Stimulated activated naive B cell treated with anti-CD40 and anti-IgM and Interleukin-4, amounts not matched to agents 10 μg/mL and 1 μg/mL and 100 μg/mL, for 72 hours (primary cell): ENCODE data around the gene IQCM.

Experiments
- ATAC-seq, 2 donors: fragments of 150-1000 bp; cut with Tn5 transposase; replicated peaks; 2 replicates each; pipeline ENCODE4 v1.10.0; 2021; ENCODE audit warnings: moderate library complexity in 1 of 2
- DNase-seq: peaks from one replicate; pipeline ENCODE4 v3.0.0; 2021
- H3K27ac Mint-ChIP-seq: one replicate; pipeline ENCODE4 v1.8.0; 2022; ENCODE audit warnings: mild to moderate bottlenecking, mixed read lengths
- H3K27me3 Mint-ChIP-seq, 2 donors: one replicate each; pipeline ENCODE4 v1.8.0; 2022; ENCODE audit warnings: mixed read lengths in 2 of 2
- H3K36me3 Mint-ChIP-seq, 2 donors: one replicate each; pipeline ENCODE4 v1.8.0; 2022; ENCODE audit warnings: mixed read lengths in 2 of 2, mild to moderate bottlenecking in 1 of 2
- H3K4me1 Mint-ChIP-seq, 2 donors: one replicate each; pipeline ENCODE4 v1.8.0; 2022; ENCODE audit warnings: mixed read lengths in 2 of 2, mild to moderate bottlenecking in 1 of 2
- H3K4me3 Mint-ChIP-seq, 2 donors: one replicate each; pipeline ENCODE4 v1.8.0; 2022; ENCODE audit warnings: mild to moderate bottlenecking in 2 of 2, mixed read lengths in 2 of 2, moderate library complexity in 1 of 2
- H3K9me3 Mint-ChIP-seq, 2 donors: one replicate each; pipeline ENCODE4 v1.8.0; 2022; ENCODE audit warnings: mixed read lengths in 2 of 2, mild to moderate bottlenecking in 1 of 2

Gene IQCM

DNA sequence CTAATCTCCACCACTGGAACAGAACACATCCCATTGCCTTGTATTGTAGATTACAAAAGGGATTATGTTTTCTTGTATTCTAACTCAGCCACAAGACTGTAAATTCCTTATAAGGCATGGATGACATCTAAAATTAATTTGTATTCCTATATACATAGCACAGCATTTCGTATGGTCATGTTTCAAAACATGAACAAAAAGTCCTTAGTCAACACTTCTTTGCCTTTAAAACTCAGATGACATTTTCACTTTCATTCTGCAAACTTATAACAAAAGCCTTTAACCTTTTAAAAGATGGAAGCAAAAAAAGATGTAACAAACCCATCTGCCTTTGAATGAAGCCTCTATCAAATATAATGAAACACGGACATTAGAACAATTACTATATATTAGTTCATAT lies 181.3 kb downstream of the IQCM start:
- no peak overlapping the region for H3K27ac Mint-ChIP-seq
- no peaks in the 10 kb centered on the region for H3K27me3 Mint-ChIP-seq
- no peak for DNase-seq
- no peak overlapping the region for H3K4me3 Mint-ChIP-seq
- no peak for ATAC-seq
- peaks cover 3 to 4% of the 10 kb centered on the region in 2 donors for H3K9me3 Mint-ChIP-seq
- H3K4me1 Mint-ChIP-seq, result no peaks in the 10 kb centered on the region
- H3K36me3 Mint-ChIP-seq, result no peaks in the 10 kb centered on the region

DNA sequence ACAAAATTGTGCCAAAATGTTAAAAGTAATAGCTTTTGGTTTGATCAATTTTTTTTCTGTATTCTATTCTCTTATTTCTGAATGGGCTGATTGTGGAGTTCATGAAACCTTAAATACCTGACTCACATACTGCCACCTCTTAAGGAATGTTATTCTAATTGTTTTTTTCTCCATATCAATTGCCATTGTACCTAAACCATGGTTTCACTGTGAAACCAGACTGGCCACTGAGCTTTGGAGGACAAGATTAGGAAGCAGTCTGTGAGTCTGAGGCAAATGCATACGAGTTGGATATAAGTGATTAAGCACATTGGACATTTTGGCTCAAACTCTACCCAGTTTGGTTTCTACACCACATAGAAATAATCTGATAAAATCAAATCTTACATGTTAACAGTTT lies 184.0 kb downstream of the IQCM start:
- Mint-ChIP-seq H3K4me3 (no peak overlapping the region), H3K27ac (no peak overlapping the region), H3K27me3 (no peaks in the 10 kb centered on the region), H3K4me1 (no peaks in the 10 kb centered on the region), H3K9me3 (peaks cover 6 to 12% of the 10 kb centered on the region in 2 donors), H3K36me3 (no peaks in the 10 kb centered on the region)
- DNase-seq (no peak), ATAC-seq (no peak)

- Mint-ChIP-seq H3K36me3 (no peaks in the 10 kb centered on the region), H3K4me1 (no peaks in the 10 kb centered on the region), H3K4me3 (no peak overlapping the region), H3K9me3 (peaks cover 4 to 15% of the 10 kb centered on the region in 2 donors), H3K27ac (no peak overlapping the region), H3K27me3 (no peaks in the 10 kb centered on the region)
- no peak for ATAC-seq
- no peak for DNase-seq
Measured at GRCh38 chr4:149630064-149630463, 185.6 kb downstream of the IQCM start.

- Mint-ChIP-seq H3K4me3 (no peak overlapping the region), H3K27ac (no peak overlapping the region), H3K4me1 (no peaks in the 10 kb centered on the region), H3K27me3 (no peaks in the 10 kb centered on the region), H3K9me3 (peaks cover 9 to 11% of the 10 kb centered on the region in 2 donors), H3K36me3 (no peaks in the 10 kb centered on the region)
- ATAC-seq (no peak), DNase-seq (no peak)
Measured at GRCh38 chr4:149605601-149606378, 209.9 kb downstream of the IQCM start.

DNA sequence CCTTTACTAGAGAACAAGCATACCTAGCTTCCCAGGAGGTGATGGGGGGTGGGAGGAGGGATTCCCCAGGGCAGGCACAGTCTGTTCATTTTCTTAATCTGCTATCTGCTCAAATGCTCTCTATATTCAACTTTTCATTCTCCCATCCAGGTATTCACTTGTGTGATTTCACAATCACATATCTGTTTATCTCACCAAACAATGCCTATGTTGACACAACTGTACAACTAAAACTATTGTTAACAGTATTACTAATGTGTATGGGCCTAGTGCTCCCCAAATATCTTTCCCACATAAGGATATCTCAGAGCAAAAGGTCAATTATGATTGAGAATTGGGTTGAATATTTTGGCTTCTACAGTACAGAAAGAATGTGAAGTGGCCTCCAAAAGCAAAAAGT lies 210.8 kb downstream of the IQCM start:
- Mint-ChIP-seq H3K4me3 (no peak overlapping the region), H3K4me1 (no peaks in the 10 kb centered on the region), H3K27me3 (no peaks in the 10 kb centered on the region), H3K9me3 (peaks cover 9% of the 10 kb centered on the region in 2 donors), H3K36me3 (no peaks in the 10 kb centered on the region), H3K27ac (no peak overlapping the region)
- ATAC-seq, result no peak
- DNase-seq, result no peak

DNA sequence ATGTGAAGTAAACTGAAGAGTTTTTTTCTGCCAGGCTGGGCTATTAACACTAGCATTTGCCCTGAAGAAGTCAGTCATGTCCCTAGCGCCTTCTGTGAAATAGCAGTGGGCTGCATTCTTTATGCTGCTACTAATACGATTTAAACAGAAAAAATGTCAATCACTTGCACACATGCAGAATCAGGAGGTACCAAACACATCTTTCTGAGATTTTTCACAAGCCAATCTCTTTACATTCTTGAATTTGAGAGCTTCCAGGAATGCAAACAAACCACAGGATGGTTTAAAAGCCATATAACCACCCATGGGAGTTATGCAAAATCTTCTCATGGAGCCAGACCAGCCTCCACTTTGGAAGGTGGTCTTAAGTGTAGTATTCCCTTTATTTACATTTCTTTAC lies 220.1 kb downstream of the IQCM start:
- Mint-ChIP-seq H3K4me3 (no peak overlapping the region), H3K27ac (no peak overlapping the region), H3K4me1 (no peaks in the 10 kb centered on the region), H3K9me3 (peaks cover 3 to 6% of the 10 kb centered on the region in 2 donors), H3K36me3 (no peaks in the 10 kb centered on the region), H3K27me3 (no peaks in the 10 kb centered on the region)
- ATAC-seq, result no peak
- no peak for DNase-seq

DNA sequence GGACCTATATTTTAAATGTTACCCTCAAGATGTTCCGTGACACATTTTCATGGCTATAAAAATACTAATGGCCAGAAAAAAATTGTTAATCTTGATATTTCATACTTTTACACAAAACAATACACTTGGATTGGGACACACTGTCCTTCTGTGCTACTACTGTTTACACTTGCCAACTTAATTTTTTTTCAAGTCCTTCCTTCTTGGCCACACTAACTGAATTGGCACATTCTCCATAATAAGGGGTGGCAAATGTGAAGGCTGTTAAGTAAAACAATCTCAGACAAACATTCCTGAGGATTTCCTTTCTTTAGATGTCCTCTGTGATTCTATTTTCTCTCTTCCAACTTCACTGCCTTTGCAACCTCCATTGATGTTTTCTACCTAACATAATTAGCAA lies 225.8 kb downstream of the IQCM start:
- H3K4me3 Mint-ChIP-seq, result no peak overlapping the region
- no peak for DNase-seq
- H3K27me3 Mint-ChIP-seq, result no peaks in the 10 kb centered on the region
- H3K4me1 Mint-ChIP-seq, result no peaks in the 10 kb centered on the region
- H3K36me3 Mint-ChIP-seq, result no peaks in the 10 kb centered on the region
- H3K9me3 Mint-ChIP-seq, result peaks cover 3 to 10% of the 10 kb centered on the region in 2 donors
- no peak for ATAC-seq
- no peak overlapping the region for H3K27ac Mint-ChIP-seq

DNA sequence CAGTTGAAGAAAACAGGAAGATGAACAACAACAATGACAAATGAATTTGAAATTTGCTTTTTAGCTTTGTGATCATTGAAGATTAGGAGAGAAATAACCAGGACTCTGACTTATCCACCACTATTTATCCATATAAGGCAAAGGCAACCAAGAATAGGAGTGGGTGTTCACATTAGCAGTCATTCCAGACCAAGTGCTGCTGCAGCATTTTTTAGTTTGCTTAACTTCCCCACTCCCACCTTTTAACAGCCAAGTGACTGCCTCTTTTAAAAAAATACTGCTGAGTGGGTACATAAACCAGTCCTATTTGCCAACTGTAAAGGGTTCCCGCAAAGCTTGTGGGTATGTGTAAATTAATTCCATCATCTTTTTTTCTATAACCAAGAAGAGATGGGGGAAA lies 230.9 kb downstream of the IQCM start:
- Mint-ChIP-seq H3K4me3 (no peak overlapping the region), H3K36me3 (no peaks in the 10 kb centered on the region), H3K27me3 (no peaks in the 10 kb centered on the region), H3K27ac (no peak overlapping the region), H3K9me3 (peaks cover 0 to 3% of the 10 kb centered on the region in 2 donors), H3K4me1 (no peaks in the 10 kb centered on the region)
- DNase-seq (no peak), ATAC-seq (no peak)

GRCh38 chr4:149574971-149575370 lies 240.7 kb downstream of the IQCM start:
- DNase-seq, result no peak
- Mint-ChIP-seq H3K4me1 (no peaks in the 10 kb centered on the region), H3K27ac (no peak overlapping the region), H3K9me3 (peaks cover 0 to 2% of the 10 kb centered on the region in 2 donors), H3K27me3 (no peaks in the 10 kb centered on the region), H3K4me3 (no peak overlapping the region), H3K36me3 (no peaks in the 10 kb centered on the region)
- ATAC-seq, result no peak

- no peak overlapping the region for H3K27ac Mint-ChIP-seq
- H3K4me1 Mint-ChIP-seq, result no peaks in the 10 kb centered on the region
- H3K27me3 Mint-ChIP-seq, result no peaks in the 10 kb centered on the region
- H3K4me3 Mint-ChIP-seq, result no peak overlapping the region
- DNase-seq (no peak), ATAC-seq (no peak)
- peaks cover 0 to 2% of the 10 kb centered on the region in 2 donors for H3K9me3 Mint-ChIP-seq
- H3K36me3 Mint-ChIP-seq, result no peaks in the 10 kb centered on the region
Measured at GRCh38 chr4:149572716-149573115, 242.9 kb downstream of the IQCM start.

DNA sequence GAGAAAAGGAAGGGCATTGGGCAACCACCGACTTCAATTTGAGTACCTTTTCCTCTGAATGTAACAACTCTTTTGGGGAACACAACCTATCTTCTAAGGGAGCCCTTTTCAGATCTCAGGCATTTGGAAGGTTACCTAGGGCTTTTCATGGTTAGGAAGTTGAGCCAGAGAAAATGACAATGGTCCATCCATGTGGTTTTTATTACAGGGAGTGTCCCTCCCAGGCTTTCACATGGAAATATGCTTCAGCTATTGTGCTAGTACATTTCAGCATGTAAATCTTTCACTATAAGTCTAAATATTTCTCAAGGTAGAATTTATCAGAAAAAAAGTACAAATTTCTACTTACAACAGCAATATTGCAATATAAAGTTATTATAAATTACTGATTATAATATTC lies 259.8 kb downstream of the IQCM start:
- H3K4me1 Mint-ChIP-seq, result no peaks in the 10 kb centered on the region
- no peak overlapping the region for H3K27ac Mint-ChIP-seq
- H3K9me3 Mint-ChIP-seq, result peaks cover 0 to 3% of the 10 kb centered on the region in 2 donors
- H3K4me3 Mint-ChIP-seq, result no peak overlapping the region
- H3K27me3 Mint-ChIP-seq, result no peaks in the 10 kb centered on the region
- no peak for ATAC-seq
- DNase-seq, result no peak
- H3K36me3 Mint-ChIP-seq, result no peaks in the 10 kb centered on the region

- H3K27me3 Mint-ChIP-seq, result no peaks in the 10 kb centered on the region
- ATAC-seq (no peak), DNase-seq (no peak)
- H3K36me3 Mint-ChIP-seq, result no peaks in the 10 kb centered on the region
- H3K4me1 Mint-ChIP-seq, result no peaks in the 10 kb centered on the region
- peaks cover 0 to 3% of the 10 kb centered on the region in 2 donors for H3K9me3 Mint-ChIP-seq
- H3K27ac Mint-ChIP-seq, result no peak overlapping the region
- no peak overlapping the region for H3K4me3 Mint-ChIP-seq
Measured at GRCh38 chr4:149555146-149555545, 260.5 kb downstream of the IQCM start.

DNA sequence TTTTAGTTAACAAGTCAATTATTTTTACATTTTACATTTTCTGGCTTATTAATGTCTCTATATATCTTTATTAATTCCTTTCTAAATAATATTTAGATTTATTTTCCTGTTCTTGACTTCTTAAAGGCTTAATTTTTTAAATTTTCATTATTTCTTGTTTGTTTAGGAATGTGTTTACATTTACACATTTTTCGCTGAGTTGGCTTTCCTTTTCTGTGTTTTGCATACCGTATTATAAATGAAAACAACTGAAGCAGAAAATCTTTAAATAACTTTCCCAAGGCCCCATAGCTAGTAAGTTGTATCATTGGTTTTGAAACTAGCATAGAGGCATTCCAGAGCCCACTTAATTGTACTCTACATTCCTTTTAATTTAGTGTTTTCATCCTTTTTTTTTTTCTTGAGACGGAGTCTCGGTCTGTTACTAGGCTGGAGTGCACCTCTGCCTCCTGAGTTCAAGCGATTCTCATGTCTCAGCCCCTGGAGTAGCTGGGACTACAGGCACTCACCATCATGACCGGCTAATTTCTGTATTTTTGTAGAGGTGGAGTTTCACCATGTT lies 261.6 kb downstream of the IQCM start:
- H3K27me3 Mint-ChIP-seq, result no peaks in the 10 kb centered on the region
- no peak overlapping the region for H3K4me3 Mint-ChIP-seq
- ATAC-seq, result no peak
- H3K27ac Mint-ChIP-seq, result no peak overlapping the region
- H3K4me1 Mint-ChIP-seq, result no peaks in the 10 kb centered on the region
- peaks cover 0 to 2% of the 10 kb centered on the region in 2 donors for H3K9me3 Mint-ChIP-seq
- no peaks in the 10 kb centered on the region for H3K36me3 Mint-ChIP-seq
- no peak for DNase-seq

GRCh38 chr4:149552601-149553000 lies 263.0 kb downstream of the IQCM start:
- no peak for ATAC-seq
- Mint-ChIP-seq H3K9me3 (no peaks in the 10 kb centered on the region), H3K4me1 (no peaks in the 10 kb centered on the region), H3K36me3 (no peaks in the 10 kb centered on the region), H3K27ac (no peak overlapping the region), H3K4me3 (no peak overlapping the region), H3K27me3 (no peaks in the 10 kb centered on the region)
- no peak for DNase-seq

- no peaks in the 10 kb centered on the region for H3K4me1 Mint-ChIP-seq
- ATAC-seq (no peak), DNase-seq (no peak)
- H3K27me3 Mint-ChIP-seq, result no peaks in the 10 kb centered on the region
- H3K27ac Mint-ChIP-seq, result no peak overlapping the region
- no peaks in the 10 kb centered on the region for H3K36me3 Mint-ChIP-seq
- H3K9me3 Mint-ChIP-seq, result peaks cover 0 to 2% of the 10 kb centered on the region in 2 donors
- no peak overlapping the region for H3K4me3 Mint-ChIP-seq
Measured at GRCh38 chr4:149549911-149550310, 265.7 kb downstream of the IQCM start.
